GM23338 (cell line): ENCODE data around the gene USP20.

ENCODE experiments used
- CTCF ChIP-seq, 2 experiments: fragments of 200-600 bp in 1 of 2; sonication (generic) in 1 of 2; conservative IDR thresholded peaks; 2 replicates each; pipeline versions ENCODE4 v1.5.1 to v1.6.1; 2016 to 2017; ENCODE audit warnings: antibody characterized with exemption in 2 of 2, low read depth in 2 of 2, mild to moderate bottlenecking in 2 of 2, moderate library complexity in 1 of 2
- EZH2 ChIP-seq: fragments of 200-600 bp; sonication (generic); IDR thresholded peaks from one replicate; pipeline ENCODE4 v1.8.0; 2017; ENCODE audit warnings: antibody characterized with exemption, mild to moderate bottlenecking, low read depth; ENCODE audit not compliant: unreplicated experiment
- POLR2AphosphoS5 ChIP-seq: IDR thresholded peaks from 2 replicates; pipeline ENCODE4 v1.6.1; 2016; ENCODE audit warnings: antibody characterized with exemption, low read depth
- REST ChIP-seq: IDR thresholded peaks from one replicate; pipeline ENCODE4 v1.6.1; 2018; ENCODE audit warnings: antibody characterized with exemption; ENCODE audit not compliant: unreplicated experiment

- TF ChIP-seq EZH2 (no peak), POLR2AphosphoS5 (no peak), CTCF (conservative IDR thresholded peaks at IDR 0.05; ENCODE audit: low read depth in 2 of 2) (no peak), REST (no peak)
Measured at GRCh38 chr9:129906298-129906697, 71.0 kb downstream of the USP20 start.
